Stimulated activated naive B cell treated with anti-CD40 and anti-IgM and Interleukin-4, amounts not matched to agents 10 μg/mL and 1 μg/mL and 100 μg/mL, for 72 hours (primary cell): ENCODE data around the gene UTP4.

ENCODE experiments used
- ATAC-seq, 2 donors: fragments of 150-1000 bp; cut with Tn5 transposase; replicated peaks; 2 replicates each; pipeline ENCODE4 v1.10.0; 2021; ENCODE audit warnings: moderate library complexity in 1 of 2
- DNase-seq: peaks from one replicate; pipeline ENCODE4 v3.0.0; 2021
- H3K27ac Mint-ChIP-seq: one replicate; pipeline ENCODE4 v1.8.0; 2022; ENCODE audit warnings: mild to moderate bottlenecking, mixed read lengths
- H3K27me3 Mint-ChIP-seq, 2 donors: one replicate each; pipeline ENCODE4 v1.8.0; 2022; ENCODE audit warnings: mixed read lengths in 2 of 2
- H3K36me3 Mint-ChIP-seq, 2 donors: one replicate each; pipeline ENCODE4 v1.8.0; 2022; ENCODE audit warnings: mixed read lengths in 2 of 2, mild to moderate bottlenecking in 1 of 2
- H3K4me1 Mint-ChIP-seq, 2 donors: one replicate each; pipeline ENCODE4 v1.8.0; 2022; ENCODE audit warnings: mixed read lengths in 2 of 2, mild to moderate bottlenecking in 1 of 2
- H3K4me3 Mint-ChIP-seq, 2 donors: one replicate each; pipeline ENCODE4 v1.8.0; 2022; ENCODE audit warnings: mild to moderate bottlenecking in 2 of 2, mixed read lengths in 2 of 2, moderate library complexity in 1 of 2
- H3K9me3 Mint-ChIP-seq, 2 donors: one replicate each; pipeline ENCODE4 v1.8.0; 2022; ENCODE audit warnings: mixed read lengths in 2 of 2, mild to moderate bottlenecking in 1 of 2

The UTP4 gene

GRCh38 chr16:69166221-69166833, 33.9 kb downstream of the UTP4 start:
- Mint-ChIP-seq H3K9me3 (no peaks in the 10 kb centered on the region), H3K27ac (no peak overlapping the region), H3K27me3 (no peaks in the 10 kb centered on the region), H3K36me3 (peaks cover 56 to 77% of the 10 kb centered on the region in 2 donors), H3K4me1 (peaks cover 11 to 26% of the 10 kb centered on the region in 2 donors), H3K4me3 (no peak overlapping the region)
- peak; percentile 53 to 69 for ATAC-seq
- no peak for DNase-seq

- Mint-ChIP-seq H3K27me3 (no peaks in the 10 kb centered on the region), H3K9me3 (no peaks in the 10 kb centered on the region), H3K4me3 (no peak overlapping the region), H3K27ac (no peak overlapping the region), H3K4me1 (peaks cover 17 to 33% of the 10 kb centered on the region in 2 donors), H3K36me3 (peaks cover 55 to 77% of the 10 kb centered on the region in 2 donors)
- DNase-seq (no peak), ATAC-seq (no peak)
Measured at GRCh38 chr16:69166946-69167930, 34.8 kb downstream of the UTP4 start.

DNA sequence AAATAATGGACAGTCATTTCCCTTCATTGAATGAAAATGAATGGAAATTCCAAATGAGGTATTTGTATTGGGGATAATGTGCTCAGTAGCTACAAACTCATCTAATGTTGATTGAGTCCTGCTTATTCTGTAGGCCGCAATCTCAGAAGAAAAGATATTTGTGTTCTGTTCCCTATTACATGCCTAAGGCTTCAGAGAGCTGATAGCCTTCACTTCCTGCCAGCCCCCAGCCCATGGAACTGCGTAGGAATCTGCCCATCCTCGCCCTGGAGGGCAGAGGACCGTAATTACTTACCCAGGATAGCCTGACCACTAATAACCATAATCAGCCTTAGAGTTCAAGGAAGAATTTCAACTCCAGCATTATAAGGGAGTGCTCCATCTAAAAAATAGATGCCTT, 36.6 kb downstream of the UTP4 start:
- H3K4me3 Mint-ChIP-seq, result no peak overlapping the region
- H3K27ac Mint-ChIP-seq, result no peak overlapping the region
- H3K36me3 Mint-ChIP-seq, result peaks cover 51 to 72% of the 10 kb centered on the region in 2 donors
- ATAC-seq, result no peak
- H3K9me3 Mint-ChIP-seq, result no peaks in the 10 kb centered on the region
- H3K27me3 Mint-ChIP-seq, result no peaks in the 10 kb centered on the region
- peaks cover 20 to 33% of the 10 kb centered on the region in 2 donors for H3K4me1 Mint-ChIP-seq
- DNase-seq, result no peak

- Mint-ChIP-seq H3K9me3 (no peaks in the 10 kb centered on the region), H3K4me1 (peaks cover 20 to 33% of the 10 kb centered on the region in 2 donors), H3K4me3 (no peak overlapping the region), H3K36me3 (peaks cover 48 to 70% of the 10 kb centered on the region in 2 donors), H3K27me3 (no peaks in the 10 kb centered on the region), H3K27ac (no peak overlapping the region)
- ATAC-seq, result no peak
- no peak for DNase-seq
Measured at GRCh38 chr16:69169607-69170352, 37.3 kb downstream of the UTP4 start.

DNA sequence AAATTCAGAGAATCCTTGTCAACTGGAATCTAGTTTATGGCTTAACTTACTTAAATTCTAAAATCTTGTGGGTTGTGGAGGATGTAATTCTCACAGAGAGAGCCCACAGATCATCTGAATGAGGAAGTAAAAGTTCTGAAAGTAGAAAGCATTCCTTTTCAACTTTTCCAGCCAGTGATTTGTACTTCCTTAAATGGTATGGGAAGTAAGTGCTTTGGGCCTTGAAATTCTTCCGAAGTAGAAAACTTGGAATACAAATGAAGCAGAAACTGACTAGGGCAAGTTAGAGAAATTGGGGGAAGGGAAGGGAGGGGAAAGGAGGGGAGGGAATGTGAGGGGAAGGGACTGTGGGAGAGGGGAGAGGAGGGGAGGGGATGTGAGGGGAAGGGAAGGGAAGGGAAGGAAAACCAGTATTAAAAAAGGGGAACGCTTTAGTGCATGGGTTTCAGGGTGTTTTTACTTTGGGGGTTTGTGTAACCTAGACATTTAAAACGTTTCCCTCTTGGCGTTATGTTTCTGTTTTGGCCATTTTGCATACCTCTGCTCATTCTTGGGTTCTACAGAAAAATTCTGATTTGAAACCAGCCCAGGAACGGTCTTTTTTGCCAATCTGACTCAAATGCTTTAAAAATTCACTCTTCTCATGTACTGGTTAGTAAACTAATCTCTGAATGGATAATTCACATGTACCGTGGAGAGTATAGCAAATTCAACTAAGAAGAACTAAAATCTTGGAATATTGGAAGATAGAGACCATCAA, 39.1 kb downstream of the UTP4 start:
- H3K36me3 Mint-ChIP-seq, result peaks cover 44 to 66% of the 10 kb centered on the region in 2 donors
- H3K4me1 Mint-ChIP-seq, result peaks cover 16 to 26% of the 10 kb centered on the region in 2 donors
- ATAC-seq (peak in 1 of 2 donors; percentile 29), DNase-seq (no peak)
- no peaks in the 10 kb centered on the region for H3K9me3 Mint-ChIP-seq
- no peak overlapping the region for H3K27ac Mint-ChIP-seq
- no peaks in the 10 kb centered on the region for H3K27me3 Mint-ChIP-seq
- H3K4me3 Mint-ChIP-seq, result peak overlapping the region in 1 of 2 donors; percentile 51

GRCh38 chr16:69176033-69176800, 43.8 kb downstream of the UTP4 start:
- no peak overlapping the region for H3K27ac Mint-ChIP-seq
- no peaks in the 10 kb centered on the region for H3K9me3 Mint-ChIP-seq
- H3K36me3 Mint-ChIP-seq, result peaks cover 32 to 49% of the 10 kb centered on the region in 2 donors
- H3K4me1 Mint-ChIP-seq, result peaks cover 16 to 17% of the 10 kb centered on the region in 2 donors
- ATAC-seq (no peak), DNase-seq (no peak)
- no peak overlapping the region for H3K4me3 Mint-ChIP-seq
- H3K27me3 Mint-ChIP-seq, result no peaks in the 10 kb centered on the region

DNA sequence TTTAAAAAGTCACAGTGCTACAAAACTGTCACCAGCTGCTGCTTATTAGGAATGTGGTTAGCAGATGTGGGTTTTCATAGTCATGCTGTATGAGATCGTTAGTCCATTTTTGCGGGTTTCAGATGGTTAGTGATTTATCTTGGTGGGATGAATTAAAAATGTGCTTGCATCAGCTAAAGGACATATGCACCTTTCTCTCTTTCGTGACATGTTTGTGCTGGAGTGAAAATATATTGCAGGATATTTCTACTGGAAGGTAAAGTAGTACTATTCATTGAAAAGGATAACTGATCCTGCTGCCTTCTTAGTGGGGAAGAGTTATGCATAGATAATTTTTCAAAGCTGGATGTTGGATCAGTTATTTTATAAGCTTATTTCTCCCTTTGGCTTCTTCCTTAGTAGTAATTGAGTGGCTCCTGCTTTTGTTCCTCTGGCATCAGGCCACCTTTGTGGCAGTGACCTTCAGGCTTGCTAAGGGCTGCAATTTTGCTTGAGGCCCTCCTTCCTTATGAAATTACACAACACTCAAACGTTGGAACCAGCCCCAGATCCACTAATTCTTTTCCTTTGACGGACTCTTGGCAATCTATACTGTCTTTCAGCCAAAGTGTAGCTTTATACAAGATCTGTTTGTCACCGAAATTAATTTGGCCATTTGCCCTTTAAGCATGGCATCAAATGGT, 47.0 kb downstream of the UTP4 start:
- Mint-ChIP-seq H3K4me3 (no peak overlapping the region), H3K9me3 (no peaks in the 10 kb centered on the region), H3K27ac (no peak overlapping the region), H3K36me3 (peaks cover 26 to 48% of the 10 kb centered on the region in 2 donors), H3K27me3 (no peaks in the 10 kb centered on the region), H3K4me1 (peaks cover 6 to 9% of the 10 kb centered on the region in 2 donors)
- ATAC-seq, result no peak
- no peak for DNase-seq

- Mint-ChIP-seq H3K36me3 (peaks cover 29 to 53% of the 10 kb centered on the region in 2 donors), H3K27me3 (no peaks in the 10 kb centered on the region), H3K9me3 (no peaks in the 10 kb centered on the region), H3K27ac (peak overlapping the region; percentile 26), H3K4me3 (no peak overlapping the region), H3K4me1 (peaks cover 8 to 13% of the 10 kb centered on the region in 2 donors)
- DNase-seq (no peak), ATAC-seq (no peak)
Measured at GRCh38 chr16:69180011-69180338, 47.5 kb downstream of the UTP4 start.

- H3K9me3 Mint-ChIP-seq, result no peaks in the 10 kb centered on the region
- no peak overlapping the region for H3K27ac Mint-ChIP-seq
- H3K4me1 Mint-ChIP-seq, result peaks cover 16 to 31% of the 10 kb centered on the region in 2 donors
- DNase-seq (no peak), ATAC-seq (no peak)
- H3K4me3 Mint-ChIP-seq, result no peak overlapping the region
- H3K36me3 Mint-ChIP-seq, result peaks cover 17 to 37% of the 10 kb centered on the region in 2 donors
- H3K27me3 Mint-ChIP-seq, result no peaks in the 10 kb centered on the region
Measured at GRCh38 chr16:69182730-69183416, 50.4 kb downstream of the UTP4 start.

DNA sequence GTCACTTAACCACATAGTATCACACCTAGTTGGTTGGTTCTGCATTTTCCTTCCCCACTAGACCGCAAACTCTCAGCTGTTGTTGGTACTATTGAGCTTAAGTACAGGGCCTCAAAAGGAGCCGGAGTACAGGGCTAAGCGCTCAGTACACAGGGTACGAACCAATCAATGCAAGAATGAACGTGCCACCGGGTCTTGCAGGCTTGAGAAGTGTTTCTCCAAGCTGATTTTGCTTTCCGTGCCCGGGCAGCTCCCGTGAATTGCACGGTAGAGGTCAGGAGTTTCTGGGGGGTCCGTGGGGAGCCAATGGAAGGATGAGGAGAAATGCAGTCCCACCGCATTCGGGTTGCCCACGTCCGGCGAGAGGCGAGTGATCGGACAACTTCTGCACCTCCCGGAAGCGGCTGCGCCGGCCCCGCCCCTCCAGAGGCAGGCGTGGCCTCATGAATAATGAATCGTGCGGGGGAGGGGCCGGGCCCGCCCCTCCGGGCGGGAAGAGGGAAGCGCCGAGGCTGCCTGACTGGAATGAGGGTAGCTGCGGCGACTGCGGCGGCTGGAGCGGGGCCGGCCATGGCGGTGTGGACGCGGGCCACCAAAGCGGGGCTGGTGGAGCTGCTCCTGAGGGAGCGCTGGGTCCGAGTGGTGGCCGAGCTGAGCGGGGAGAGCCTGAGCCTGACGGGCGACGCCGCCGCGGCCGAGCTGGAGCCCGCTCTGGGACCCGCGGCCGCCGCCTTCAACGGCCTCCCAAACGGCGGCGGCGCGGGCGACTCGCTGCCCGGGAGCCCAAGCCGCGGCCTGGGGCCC, 54.4 kb downstream of the UTP4 start, which contains the start of gene SNTB2:
TSS of gene SNTB2 (plus strand) at position 523 of the 804 bp plus-strand sequence. CDS start at position 526, 3 bp downstream.
- Mint-ChIP-seq H3K27ac (peak within 1 kb of the TSS; percentile 98), H3K4me1 (peaks cover 23 to 41% of the 10 kb centered on the region in 2 donors)

DNA sequence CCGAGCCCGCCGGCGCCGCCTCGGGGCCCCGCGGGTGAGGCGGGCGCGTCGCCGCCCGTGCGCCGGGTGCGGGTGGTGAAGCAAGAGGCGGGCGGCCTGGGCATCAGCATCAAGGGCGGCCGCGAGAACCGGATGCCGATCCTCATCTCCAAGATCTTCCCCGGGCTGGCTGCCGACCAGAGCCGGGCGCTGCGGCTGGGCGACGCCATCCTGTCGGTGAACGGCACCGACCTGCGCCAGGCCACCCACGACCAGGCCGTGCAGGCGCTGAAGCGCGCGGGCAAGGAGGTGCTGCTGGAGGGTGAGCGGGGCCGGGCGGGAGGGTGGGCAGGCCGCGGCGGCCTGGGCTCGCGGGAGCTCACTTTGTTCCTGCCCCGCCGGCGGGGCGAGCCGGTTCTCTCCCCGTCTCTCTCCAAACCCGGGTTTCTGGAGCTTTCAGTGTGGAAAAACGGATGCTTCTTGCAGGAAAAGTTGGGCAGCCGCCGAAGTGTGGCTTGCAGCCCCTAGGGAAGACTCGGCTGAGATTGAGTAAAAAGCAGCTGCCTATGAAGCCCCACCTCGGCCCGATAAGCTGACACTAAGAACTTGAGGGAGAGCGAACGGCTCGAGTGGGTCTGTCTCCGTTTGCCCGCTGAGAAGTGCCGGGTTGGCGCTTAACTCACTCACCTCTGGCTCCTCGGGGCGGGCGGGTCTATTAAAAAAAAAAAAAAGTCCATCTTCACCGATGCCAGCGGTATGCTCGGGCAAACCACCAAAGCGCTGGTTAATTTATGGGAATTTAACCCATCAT, 55.2 kb downstream of the UTP4 start:
- ATAC-seq (peak; percentile 41 to 43), DNase-seq (peak; percentile 17)
- peaks cover 23 to 41% of the 10 kb centered on the region in 2 donors for H3K4me1 Mint-ChIP-seq
- peak overlapping the region; percentile 81 for H3K27ac Mint-ChIP-seq
- no peaks in the 10 kb centered on the region for H3K9me3 Mint-ChIP-seq
- peak overlapping the region; percentile 85 to 87 for H3K4me3 Mint-ChIP-seq
- H3K27me3 Mint-ChIP-seq, result peaks cover 0 to 5% of the 10 kb centered on the region in 2 donors
- peaks cover 9 to 19% of the 10 kb centered on the region in 2 donors for H3K36me3 Mint-ChIP-seq

More for the DNA sequence above, 54.4 kb downstream of the UTP4 start, which contains the start of gene SNTB2:
- peak within 1 kb of the TSS; percentile 96 to 97 for H3K4me3 Mint-ChIP-seq
- DNase-seq, result peak; percentile 78
- peaks cover 13 to 25% of the 10 kb centered on the region in 2 donors for H3K36me3 Mint-ChIP-seq
- H3K27me3 Mint-ChIP-seq, result peaks cover 0 to 5% of the 10 kb centered on the region in 2 donors
- peak; percentile 95 for ATAC-seq
- H3K9me3 Mint-ChIP-seq, result no peaks in the 10 kb centered on the region
